H1 (cell line): ENCODE data around the gene NPFFR1. TPM values are rescaled to one million over a fixed set of nuclear protein-coding genes. Genes with fewer than 3 reads are reported as not detected.

ENCODE experiments used
- CTCF ChIA-PET: fragments of 300-600 bp; sonication (Branson Sonifier 250); formaldehyde crosslinking; loops from one replicate; lab custom pipeline; 2021; ENCODE audit not compliant: partially characterized antibody; lab: Charles Lee
- POLR2A ChIA-PET: fragments of 300-600 bp; sonication (Branson Sonifier 250); formaldehyde crosslinking; loops from one replicate; lab custom pipeline; 2021; ENCODE audit warnings: inconsistent platforms; ENCODE audit not compliant: partially characterized antibody; lab: Charles Lee
- DNase-seq, 2 experiments: peaks; one replicate each; pipeline versions ENCODE4 v3.0.0 to v3.0.0-alpha.2; 2010 to 2022; ENCODE audit warnings: low spot score in 2 of 2, low read depth in 1 of 2, mixed read lengths in 1 of 2
- FAIRE-seq: peaks from 2 replicates; lab custom pipeline; 2011; peaks lifted over from hg19 to GRCh38; lab: Jason Lieb, UNC
- H2AFZ ChIP-seq: 2 replicates; pipeline ENCODE4 v1.8.1; 2012; ENCODE audit warnings: low read length, inconsistent platforms
- H2AK5ac ChIP-seq: 2 replicates; pipeline ENCODE4 v1.6.1; 2013; ENCODE audit warnings: low read depth, low read length
- H2BK120ac ChIP-seq: replicated peaks from 2 replicates; pipeline ENCODE3; 2013; ENCODE audit warnings: low read depth, low read length, inconsistent platforms
- H2BK12ac ChIP-seq: 2 replicates; pipeline ENCODE4 v1.6.1; 2013; ENCODE audit warnings: low read depth, low read length
- H2BK15ac ChIP-seq: 2 replicates; pipeline ENCODE4 v1.6.1; 2013; ENCODE audit warnings: low read length
- H2BK20ac ChIP-seq: 2 replicates; pipeline ENCODE4 v1.6.1; 2013; ENCODE audit warnings: low read length
- H2BK5ac ChIP-seq: 2 replicates; pipeline ENCODE4 v1.6.1; 2013; ENCODE audit warnings: low read depth, low read length
- H3K14ac ChIP-seq: 2 replicates; pipeline ENCODE4 v1.6.1; 2013; ENCODE audit warnings: inconsistent platforms; ENCODE audit not compliant: insufficient read length
- H3K18ac ChIP-seq: 2 replicates; pipeline ENCODE4 v1.6.1; 2013; ENCODE audit warnings: low read length; ENCODE audit errors: extremely low read depth
- H3K23ac ChIP-seq: 2 replicates; pipeline ENCODE4 v1.6.1; 2013; ENCODE audit warnings: inconsistent platforms; ENCODE audit not compliant: insufficient read length
- H3K23me2 ChIP-seq: 2 replicates; pipeline ENCODE4 v1.6.1; 2013; ENCODE audit warnings: low read depth, low read length
- H3K27ac ChIP-seq: 2 replicates; pipeline ENCODE4 v1.6.1; 2011; ENCODE audit warnings: low read depth, low read length, inconsistent platforms
- H3K27me3 ChIP-seq, 4 experiments: replicated peaks in 1 of 4; 1 replicate in 1 of 4; 2 replicates in 3 of 4; pipeline versions ENCODE4 v1.6.1 to v1.8.1; 2011 to 2013; ENCODE audit warnings: low read length in 3 of 4, mild to moderate bottlenecking in 3 of 4, inconsistent platforms in 2 of 4, mixed read lengths in 2 of 4, moderate library complexity in 1 of 4; ENCODE audit not compliant: control insufficient read depth in 3 of 4, insufficient read depth in 3 of 4; ENCODE audit errors: extremely low read depth in 1 of 4
- H3K36me3 ChIP-seq, 4 experiments: 2 replicates each; pipeline versions ENCODE4 v1.6.1 to v1.8.1; 2011 to 2013; ENCODE audit warnings: mild to moderate bottlenecking in 4 of 4, low read length in 3 of 4, moderate library complexity in 2 of 4, control low read depth in 1 of 4, inconsistent platforms in 1 of 4; ENCODE audit not compliant: insufficient read depth in 4 of 4, control insufficient read depth in 2 of 4
- H3K4ac ChIP-seq: replicated peaks from 2 replicates; pipeline ENCODE3; 2013; ENCODE audit warnings: low read length, low read depth, mixed read lengths, inconsistent platforms; ENCODE audit not compliant: insufficient read length
- H3K4me1 ChIP-seq, 4 experiments: replicated peaks in 1 of 4; 1 replicate in 1 of 4; 2 replicates in 3 of 4; pipeline versions ENCODE4 v1.6.1 to v1.8.1; 2011 to 2013; ENCODE audit warnings: low read length in 3 of 4, inconsistent platforms in 2 of 4, mixed read lengths in 1 of 4; ENCODE audit not compliant: insufficient read depth in 4 of 4, control insufficient read depth in 3 of 4
- H3K4me2 ChIP-seq, 2 experiments: 2 replicates each; pipeline versions ENCODE4 v1.6.1 to v1.8.1; 2011 to 2013; ENCODE audit warnings: low read depth in 2 of 2, low read length in 2 of 2, control low read depth in 1 of 2, inconsistent platforms in 1 of 2, mild to moderate bottlenecking in 1 of 2; ENCODE audit not compliant: insufficient read depth in 1 of 2
- H3K4me3 ChIP-seq, 4 experiments: fragments of 200-600, 300-600 bp in 1 of 4; sonication (generic), shearing (Covaris generic), sonication (Bioruptor Twin) in 1 of 4; 2 replicates each; pipeline versions ENCODE4 v1.5.1 to v1.8.1; 2011 to 2016; ENCODE audit warnings: low read length in 4 of 4, low read depth in 3 of 4, control low read depth in 2 of 4, inconsistent platforms in 2 of 4, mild to moderate bottlenecking in 2 of 4, mixed read lengths in 1 of 4, moderate library complexity in 1 of 4; ENCODE audit not compliant: insufficient read depth in 2 of 4; ENCODE audit errors: extremely low read depth in 1 of 4
- H3K56ac ChIP-seq: replicated peaks from 2 replicates; pipeline ENCODE3; 2013; ENCODE audit warnings: low read depth, mild to moderate bottlenecking, mixed read lengths, low read length, inconsistent platforms; ENCODE audit not compliant: insufficient read length
- H3K79me1 ChIP-seq: 2 replicates; pipeline ENCODE4 v1.6.1; 2013; ENCODE audit warnings: low read depth, low read length, control low read depth
- H3K79me2 ChIP-seq, 2 experiments: 2 replicates each; pipeline versions ENCODE4 v1.6.1 to v1.8.1; 2012 to 2013; ENCODE audit warnings: low read length in 2 of 2, mild to moderate bottlenecking in 2 of 2, inconsistent platforms in 1 of 2; ENCODE audit not compliant: insufficient read depth in 2 of 2, control insufficient read depth in 1 of 2
- H3K9ac ChIP-seq, 4 experiments: replicated peaks in 1 of 4; 1 replicate in 1 of 4; 2 replicates in 3 of 4; pipeline versions ENCODE4 v1.6.1 to v1.8.1; 2011 to 2013; ENCODE audit warnings: low read depth in 3 of 4, low read length in 3 of 4, control low read depth in 2 of 4, mild to moderate bottlenecking in 2 of 4, moderate library complexity in 2 of 4, inconsistent platforms in 1 of 4; ENCODE audit errors: extremely low read depth in 1 of 4
- H3K9me3 ChIP-seq, 2 experiments: 2 replicates each; pipeline versions ENCODE4 v1.6.1 to v1.8.1; 2012 to 2013; ENCODE audit warnings: mild to moderate bottlenecking in 2 of 2, moderate library complexity in 2 of 2, control low read depth in 1 of 2, inconsistent platforms in 1 of 2, low read depth in 1 of 2, low read length in 1 of 2, mixed read lengths in 1 of 2; ENCODE audit not compliant: insufficient read depth in 2 of 2
- H4K20me1 ChIP-seq, 2 experiments: replicated peaks in 1 of 2; 2 replicates each; pipeline versions ENCODE3 to v1.8.1; 2011 to 2013; ENCODE audit warnings: inconsistent platforms in 2 of 2, low read length in 2 of 2, mild to moderate bottlenecking in 1 of 2; ENCODE audit not compliant: insufficient read depth in 2 of 2, control insufficient read depth in 1 of 2
- H4K5ac ChIP-seq: 2 replicates; pipeline ENCODE4 v1.6.1; 2013; ENCODE audit warnings: low read length, low read depth, mixed read lengths, inconsistent platforms; ENCODE audit not compliant: insufficient read length
- H4K8ac ChIP-seq: 2 replicates; pipeline ENCODE4 v1.8.0; 2013; ENCODE audit warnings: mild to moderate bottlenecking, moderate library complexity, low read length, inconsistent platforms; ENCODE audit not compliant: insufficient read depth; ENCODE audit errors: extremely low read depth
- H4K91ac ChIP-seq: replicated peaks from 2 replicates; pipeline ENCODE3; 2013; ENCODE audit warnings: low read length, mixed read lengths, inconsistent platforms; ENCODE audit not compliant: insufficient read length
- ASH2L ChIP-seq: fragments of 200-600, 300-600 bp; sonication (generic); IDR thresholded peaks from one replicate; pipeline ENCODE4 v1.7.1; 2017; ENCODE audit warnings: low read length
- HDAC6 ChIP-seq: IDR thresholded peaks from one replicate; pipeline ENCODE4 v1.7.1; 2012; ENCODE audit warnings: low read depth, mild to moderate bottlenecking, inconsistent platforms, low read length, moderate library complexity
- NRF1 ChIP-seq: IDR thresholded peaks from 2 replicates; pipeline ENCODE4 v1.6.1; 2011; ENCODE audit warnings: mild to moderate bottlenecking, low read depth, low read length, improper control_type of control experiment
- POLR2A ChIP-seq, 2 experiments: IDR thresholded peaks; 1 replicate in 1 of 2; 2 replicates in 1 of 2; pipeline ENCODE4 v1.6.1; 2011; ENCODE audit warnings: low read depth in 2 of 2, low read length in 2 of 2, mild to moderate bottlenecking in 2 of 2; ENCODE audit errors: control extremely low read depth in 1 of 2
- RFX5 ChIP-seq: IDR thresholded peaks from 2 replicates; pipeline ENCODE4 v1.6.1; 2011; ENCODE audit warnings: low read depth, low read length, improper control_type of control experiment, borderline replicate concordance
- SAP30 ChIP-seq: fragments of 300-600 bp; sonication (generic); IDR thresholded peaks from 2 replicates; pipeline ENCODE4 v1.7.1; 2012; ENCODE audit warnings: low read length, moderate library complexity, mild to moderate bottlenecking, inconsistent platforms; ENCODE audit not compliant: insufficient read depth, insufficient replicate concordance
- WGBS, 2 experiments: shearing (Covaris generic) in 1 of 2; methylation state at CpG; one replicate each; pipeline versions ENCODE4 v1.1.6 to v1.1.7; 2013 to 2015; ENCODE audit warnings: low lambda C conversion rate in 2 of 2, mixed read lengths in 2 of 2, inconsistent platforms in 1 of 2, low coverage in 1 of 2, missing lambda C conversion rate in 1 of 2; ENCODE audit not compliant: insufficient replicate concordance in 2 of 2, insufficient coverage in 1 of 2, insufficient read length in 1 of 2; ENCODE audit errors: extremely low coverage in 1 of 2, missing lambda C conversion rate in 1 of 2; 5-methylcytosine and 5-hydroxymethylcytosine counted together
- polyA plus RNA-seq, 7 experiments: library from polyadenylated mRNA; depleted of rRNA in 3 of 7; stranded (reverse) in 5 of 7; unstranded in 2 of 7; fragments of >200 nt in 5 of 7; fragments of 200-250 nt in 2 of 7; gene quantifications; 1 replicate in 5 of 7; 2 replicates in 1 of 7; 4 replicates in 1 of 7; pipeline versions ENCODE4 v1.2.1 to v1.2.3, GENCODE V29; 2011 to 2013; ENCODE audit warnings: missing spikeins in 2 of 7, mixed read lengths in 2 of 7
- total RNA-seq: library from RNA; stranded (reverse); fragmentation: NEBNext Ultra II Directional; extraction: Animal tissue kit (Norgen Biotek cat#: 25700); gene quantifications from 2 replicates; pipeline ENCODE4 v1.2.1, GENCODE V29; 2021

Gene NPFFR1
- total and polyA plus RNA-seq, 2 of the 8 experiments (the other 6 are each of a cell fraction or from before 2014, with no cell fraction given), result 0.02 to 0.06 TPM

GRCh38 chr10:70271996-70272924 lies 11.5 kb downstream of the NPFFR1 start:
- Histone ChIP-seq H3K14ac (no peak overlapping the region), H3K27me3 (no peaks in the 10 kb centered on the region), H3K23ac (no peak overlapping the region), H3K9ac (no peak overlapping the region), H4K20me1 (no peaks in the 10 kb centered on the region), H3K4ac (no peak overlapping the region), H3K36me3 (no peaks in the 10 kb centered on the region), H2BK12ac (no peak overlapping the region), H3K23me2 (no peaks in the 10 kb centered on the region), H2BK20ac (no peak overlapping the region), H3K4me1 (0 out of 7 replicates have a peak, but pooled peaks cover 0 to 5% (median 0%) of the 10 kb centered on the region in 4 experiments)
- no peak for FAIRE-seq
- TF ChIP-seq POLR2A (IDR thresholded peaks at IDR 0.05; ENCODE audit: control extremely low read depth in 1 of 2, low read depth in 2 of 2, low read length in 2 of 2), result no peak
- no peak for TF ChIP-seq SAP30
- no peak for TF ChIP-seq ASH2L
- no peak for TF ChIP-seq HDAC6
- no peak for TF ChIP-seq NRF1
- no peak for TF ChIP-seq RFX5
- TF ChIP-seq, all 59 proteins: peak for 0
- H2AK5ac ChIP-seq, result no peak overlapping the region
- no peak overlapping the region for H2BK120ac ChIP-seq
- H2BK5ac ChIP-seq, result no peak overlapping the region
- H3K4me3 ChIP-seq, result no peak overlapping the region
- H3K79me1 ChIP-seq, result no peaks in the 10 kb centered on the region
- no peak overlapping the region for H2AFZ ChIP-seq
- H4K91ac ChIP-seq, result no peak overlapping the region
- H3K27ac ChIP-seq, result no peak overlapping the region
- no peak overlapping the region for H3K18ac ChIP-seq
- POLR2A ChIA-PET, result no interaction called here
- 79% methylated on average over 17 of the region's 17 CpGs; no CpG with 5 or more reads in 1 of the 2 experiments for WGBS, 2 experiments
- no peak overlapping the region for H4K5ac ChIP-seq
- H3K56ac ChIP-seq, result no peak overlapping the region
- no peak for DNase-seq
- H2BK15ac ChIP-seq, result no peak overlapping the region
- H3K4me2 ChIP-seq, result no peak overlapping the region
- no peak overlapping the region for H4K8ac ChIP-seq
- CTCF ChIA-PET, result interaction anchor here (0.6 to 17.4 kb wide), 32 partner anchors 7 to 1974 kb away, joined by 3 to 329 read pairs (median 4); partner anchors contain the start of genes NPFFR1 and PPA1
- H3K79me2 ChIP-seq, result no peaks in the 10 kb centered on the region
- no peaks in the 10 kb centered on the region for H3K9me3 ChIP-seq
